ENCODE measurements around the gene DDAH1. TPM values are rescaled to one million over a fixed set of nuclear protein-coding genes. Genes with fewer than 3 reads are reported as not detected.

DDAH1 gene
- total RNA-seq, 1 donor from 2014 or later: 33.4 TPM

- Mint-ChIP-seq H3K4me1 (ENCODE audit: low read depth) (peaks cover 1% of the 10 kb centered on the region), H3K27ac (no peak overlapping the region), H3K36me3 (ENCODE audit: insufficient read depth) (peaks cover 8% of the 10 kb centered on the region), H3K4me3 (ENCODE audit: low read depth) (no peak overlapping the region), H3K27me3 (no peaks in the 10 kb centered on the region), H3K9me3 (ENCODE audit: low read depth) (peaks cover 21% of the 10 kb centered on the region)
- TF ChIP-seq CTCF (IDR thresholded peaks at IDR 0.05; ENCODE audit: unreplicated experiment): no peak
- no peak for DNase-seq (ENCODE audit: low spot score, unreplicated experiment)
Measured at GRCh38 chr1:85387781-85388180, 77.2 kb downstream of the DDAH1 start.

GRCh38 chr1:85386068-85386722 is 78.8 kb downstream of the DDAH1 start:
- Mint-ChIP-seq H3K9me3 (ENCODE audit: low read depth) (peaks cover 22% of the 10 kb centered on the region), H3K27ac (no peak overlapping the region), H3K27me3 (no peaks in the 10 kb centered on the region), H3K36me3 (ENCODE audit: insufficient read depth) (peaks cover 10% of the 10 kb centered on the region), H3K4me3 (ENCODE audit: low read depth) (no peak overlapping the region), H3K4me1 (ENCODE audit: low read depth) (peaks cover 1% of the 10 kb centered on the region)
- DNase-seq (ENCODE audit: low spot score, unreplicated experiment): no peak
- TF ChIP-seq CTCF (IDR thresholded peaks at IDR 0.05; ENCODE audit: unreplicated experiment): no peak

- Mint-ChIP-seq H3K4me1 (ENCODE audit: low read depth) (no peaks in the 10 kb centered on the region), H3K36me3 (ENCODE audit: insufficient read depth) (peaks cover 8% of the 10 kb centered on the region), H3K27ac (no peak overlapping the region), H3K4me3 (ENCODE audit: low read depth) (no peak overlapping the region), H3K27me3 (no peaks in the 10 kb centered on the region), H3K9me3 (ENCODE audit: low read depth) (peaks cover 12% of the 10 kb centered on the region)
- TF ChIP-seq CTCF (IDR thresholded peaks at IDR 0.05; ENCODE audit: unreplicated experiment): no peak
- DNase-seq (ENCODE audit: low spot score, unreplicated experiment): no peak
Measured at GRCh38 chr1:85379203-85380136, 85.5 kb downstream of the DDAH1 start.

GRCh38 chr1:85378534-85378933 is 86.4 kb downstream of the DDAH1 start:
- TF ChIP-seq CTCF (IDR thresholded peaks at IDR 0.05; ENCODE audit: unreplicated experiment): no peak
- H3K27me3 Mint-ChIP-seq: no peaks in the 10 kb centered on the region
- no peak overlapping the region for H3K4me3 Mint-ChIP-seq (ENCODE audit: low read depth)
- peaks cover 6% of the 10 kb centered on the region for H3K36me3 Mint-ChIP-seq (ENCODE audit: insufficient read depth)
- peaks cover 8% of the 10 kb centered on the region for H3K9me3 Mint-ChIP-seq (ENCODE audit: low read depth)
- no peaks in the 10 kb centered on the region for H3K4me1 Mint-ChIP-seq (ENCODE audit: low read depth)
- no peak for DNase-seq (ENCODE audit: low spot score, unreplicated experiment)
- peak overlapping the region; percentile 24 for H3K27ac Mint-ChIP-seq

GRCh38 chr1:85376356-85376755 is 88.6 kb downstream of the DDAH1 start:
- Mint-ChIP-seq H3K9me3 (ENCODE audit: low read depth) (no peaks in the 10 kb centered on the region), H3K36me3 (ENCODE audit: insufficient read depth) (no peaks in the 10 kb centered on the region), H3K27ac (no peak overlapping the region), H3K27me3 (no peaks in the 10 kb centered on the region), H3K4me3 (ENCODE audit: low read depth) (no peak overlapping the region), H3K4me1 (ENCODE audit: low read depth) (no peaks in the 10 kb centered on the region)
- DNase-seq (ENCODE audit: low spot score, unreplicated experiment): no peak
- no peak for TF ChIP-seq CTCF (IDR thresholded peaks at IDR 0.05; ENCODE audit: unreplicated experiment)

Data from progenitor cell of endocrine pancreas (in vitro differentiated cells).